Sigmoid colon (tissue), 7 donors: ENCODE results near the gene SLC5A11. TPM values are rescaled to one million over a fixed set of nuclear protein-coding genes. Genes with fewer than 3 reads are reported as not detected.
"Not testable (repeated sequence)": the region's sequence is repeated elsewhere in the genome, so short reads cannot be mapped to it uniquely, and the experiment has no call there.

Experiments
- DNase-seq: peaks from one replicate; pipeline ENCODE4 v3.0.0-alpha.2; 2019
- H3K27ac ChIP-seq, 4 donors: fragments of 200-600 bp; sonication (generic); one replicate each; pipeline ENCODE4 v1.5.1; 2016 to 2019; ENCODE audit warnings: mild to moderate bottlenecking in 1 of 4
- H3K27me3 ChIP-seq, 3 donors: fragments of 200-600 bp; sonication (generic); one replicate each; pipeline ENCODE4 v1.5.1; 2019; ENCODE audit warnings: mild to moderate bottlenecking in 1 of 3
- H3K36me3 ChIP-seq, 4 donors: fragments of 200-600 bp; sonication (generic); one replicate each; pipeline ENCODE4 v1.5.1; 2016 to 2019
- H3K4me1 ChIP-seq, 4 donors: fragments of 200-600 bp; sonication (generic); one replicate each; pipeline ENCODE4 v1.5.1; 2017 to 2019
- H3K4me3 ChIP-seq, 4 donors: fragments of 200-600 bp; sonication (generic); one replicate each; pipeline ENCODE4 v1.5.1; 2017 to 2019; ENCODE audit warnings: mild to moderate bottlenecking in 2 of 4, moderate library complexity in 1 of 4
- H3K9me3 ChIP-seq, 4 donors: fragments of 200-600 bp in 3 of 4; sonication (generic) in 3 of 4; one replicate each; pipeline versions ENCODE4 v1.5.1 to v1.6.1; 2013 to 2019
- CTCF ChIP-seq, 4 experiments: fragments of 450-650 bp in 3 of 4; fragments of 200-600 bp in 1 of 4; IDR thresholded peaks; one replicate each; pipeline ENCODE4 v1.5.1; 2016 to 2019; ENCODE audit warnings: antibody characterized with exemption in 4 of 4, mild to moderate bottlenecking in 3 of 4, moderate library complexity in 2 of 4
- EP300 ChIP-seq, 4 donors: sonication (generic); formaldehyde crosslinking; IDR thresholded peaks; one replicate each; pipeline ENCODE4 v1.6.1; 2017; ENCODE audit warnings: antibody characterized with exemption in 4 of 4
- POLR2A ChIP-seq, 2 donors: fragments of 450-650 bp; IDR thresholded peaks; one replicate each; pipeline ENCODE4 v1.6.1; 2016; ENCODE audit warnings: antibody characterized with exemption in 2 of 2, mild to moderate bottlenecking in 2 of 2, moderate library complexity in 2 of 2
- POLR2AphosphoS5 ChIP-seq, 4 donors: sonication (generic); formaldehyde crosslinking; IDR thresholded peaks; one replicate each; pipeline ENCODE4 v1.6.1; 2017; ENCODE audit warnings: antibody characterized with exemption in 4 of 4
- WGBS, 2 donors: extraction: QIAGEN DNeasy Blood & Tissue Kit; methylation state at CpG; one replicate each; pipeline ENCODE4 v1.1.7; 2013; 5-methylcytosine and 5-hydroxymethylcytosine counted together
- intact Hi-C: fragments of 100-400 bp; cut with DNase I; formaldehyde crosslinking; loops from one replicate; pipeline ENCODE4 v1.15.1; 2023
- polyA plus RNA-seq, 3 donors: library from polyadenylated mRNA; stranded (reverse); fragments of 200-250 nt; gene quantifications; one replicate each; pipeline ENCODE4 v1.2.3, GENCODE V29; 2013
- total RNA-seq, 4 donors: library from RNA; depleted of rRNA; stranded (reverse); fragments of >200 nt; gene quantifications; one replicate each; pipeline ENCODE4 v1.1.0, GENCODE V29; 2016
- donor health status: healthy with polysubstance abuse.
- donor health status: Bipolar disorder and iron deficiency.
- donor health status: healthy.

Gene SLC5A11
- total and polyA plus RNA-seq, 7 donors: 0.14 to 1.2 (median 0.19) TPM; not detected in 4

- H3K4me1 ChIP-seq: peaks cover 0 to 32% (median 16%) of the 10 kb centered on the region in 4 donors
- DNase-seq: peak; percentile 25
- no peak overlapping the region for H3K27ac ChIP-seq
- H3K36me3 ChIP-seq: no peaks in the 10 kb centered on the region
- H3K27me3 ChIP-seq: no peaks in the 10 kb centered on the region
- no peak overlapping the region for H3K4me3 ChIP-seq
- intact Hi-C loops: no loop called here
- no peak for TF ChIP-seq POLR2A (IDR thresholded peaks at IDR 0.05)
- TF ChIP-seq CTCF (IDR thresholded peaks at IDR 0.05): no peak
- no peak for TF ChIP-seq EP300 (IDR thresholded peaks at IDR 0.05)
- no peaks in the 10 kb centered on the region for H3K9me3 ChIP-seq
These were observed 8.9 kb downstream of the SLC5A11 start for GRCh38 chr16:24854607-24855171.

- H3K9me3 ChIP-seq: no peaks in the 10 kb centered on the region
- H3K27me3 ChIP-seq: no peaks in the 10 kb centered on the region
- WGBS, 2 donors: 33 to 68% methylated on average over 5 of the region's 5 CpGs
- H3K4me1 ChIP-seq: peaks cover 0 to 32% (median 16%) of the 10 kb centered on the region in 4 donors
- H3K4me3 ChIP-seq: no peak overlapping the region
- H3K36me3 ChIP-seq: no peaks in the 10 kb centered on the region
- TF ChIP-seq EP300 (IDR thresholded peaks at IDR 0.05) (no peak), CTCF (IDR thresholded peaks at IDR 0.05) (no peak), POLR2AphosphoS5 (IDR thresholded peaks at IDR 0.05) (no peak), POLR2A (IDR thresholded peaks at IDR 0.05) (no peak)
- intact Hi-C loops: no loop called here
- no peak overlapping the region for H3K27ac ChIP-seq
- DNase-seq: peak; percentile 26
These were observed 9.9 kb downstream of the SLC5A11 start for GRCh38 chr16:24855678-24856077.

GRCh38 chr16:24856871-24857270, 11.1 kb downstream of the SLC5A11 start:
- H3K27ac ChIP-seq, H3K36me3 ChIP-seq, intact Hi-C loops, H3K4me3 ChIP-seq, H3K9me3 ChIP-seq, H3K27me3 ChIP-seq: not testable (repeated sequence)
- peak; percentile 41 for DNase-seq
- 85% methylated on average over 8 of the region's 8 CpGs for WGBS, 2 donors
- H3K4me1 ChIP-seq: peaks cover 0 to 32% (median 16%) of the 10 kb centered on the region in 4 donors

- DNase-seq: peak; percentile 53
- Histone ChIP-seq H3K9me3 (no peaks in the 10 kb centered on the region), H3K27me3 (no peaks in the 10 kb centered on the region), H3K4me3 (no peak overlapping the region), H3K27ac (no peak overlapping the region), H3K36me3 (no peaks in the 10 kb centered on the region), H3K4me1 (peaks cover 0 to 20% (median 11%) of the 10 kb centered on the region in 4 donors)
- WGBS, 2 donors: 22 to 27% methylated on average over 9 of the region's 9 CpGs
- intact Hi-C loops: no loop called here
- TF ChIP-seq POLR2AphosphoS5 (IDR thresholded peaks at IDR 0.05) (no peak), CTCF (IDR thresholded peaks at IDR 0.05) (no peak), EP300 (IDR thresholded peaks at IDR 0.05) (no peak), POLR2A (IDR thresholded peaks at IDR 0.05) (no peak)
These were observed 12.7 kb downstream of the SLC5A11 start for GRCh38 chr16:24858219-24859041.

- H3K9me3 ChIP-seq: peaks cover 0 to 3% (median 0%) of the 10 kb centered on the region in 4 donors
- no peak for DNase-seq
- no peaks in the 10 kb centered on the region for H3K36me3 ChIP-seq
- no peaks in the 10 kb centered on the region for H3K4me1 ChIP-seq
- no peak for TF ChIP-seq EP300 (IDR thresholded peaks at IDR 0.05)
- TF ChIP-seq POLR2A (IDR thresholded peaks at IDR 0.05): no peak
- intact Hi-C loops: no loop called here
- no peak overlapping the region for H3K4me3 ChIP-seq
- H3K27me3 ChIP-seq: no peaks in the 10 kb centered on the region
- no peak overlapping the region for H3K27ac ChIP-seq
- WGBS, 2 donors: 86 to 87% methylated on average over 1 of the region's 1 CpG
These were observed 15.7 kb downstream of the SLC5A11 start for GRCh38 chr16:24861461-24861860.
